ENCODE results near the gene DYNC1H1. TPM values are rescaled to one million over a fixed set of nuclear protein-coding genes. Genes with fewer than 3 reads are reported as not detected.
"Not testable (repeated sequence)": the region's sequence is repeated elsewhere in the genome, so short reads cannot be mapped to it uniquely, and the experiment has no call there.

Gene DYNC1H1
- total RNA-seq, 1 donor from 2014 or later = 384 TPM

DNA sequence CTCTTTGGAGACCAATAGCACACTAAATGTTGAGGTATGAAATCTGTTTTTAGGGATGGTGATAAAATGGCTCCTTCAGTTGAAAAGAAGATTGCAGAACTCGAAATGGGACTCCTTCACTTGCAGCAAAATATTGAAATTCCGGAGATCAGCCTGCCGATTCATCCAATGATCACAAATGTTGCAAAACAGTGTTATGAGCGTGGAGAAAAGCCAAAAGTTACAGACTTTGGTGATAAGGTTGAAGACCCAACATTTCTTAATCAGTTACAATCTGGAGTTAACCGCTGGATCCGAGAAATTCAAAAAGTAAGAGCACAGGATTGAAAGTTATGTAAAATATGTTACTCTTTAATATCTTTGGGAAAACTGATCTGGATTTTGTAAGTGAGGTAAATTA lies 15.3 kb downstream of the DYNC1H1 start:
- ATAC-seq (ENCODE audit: poor library complexity) = no peak

DNA sequence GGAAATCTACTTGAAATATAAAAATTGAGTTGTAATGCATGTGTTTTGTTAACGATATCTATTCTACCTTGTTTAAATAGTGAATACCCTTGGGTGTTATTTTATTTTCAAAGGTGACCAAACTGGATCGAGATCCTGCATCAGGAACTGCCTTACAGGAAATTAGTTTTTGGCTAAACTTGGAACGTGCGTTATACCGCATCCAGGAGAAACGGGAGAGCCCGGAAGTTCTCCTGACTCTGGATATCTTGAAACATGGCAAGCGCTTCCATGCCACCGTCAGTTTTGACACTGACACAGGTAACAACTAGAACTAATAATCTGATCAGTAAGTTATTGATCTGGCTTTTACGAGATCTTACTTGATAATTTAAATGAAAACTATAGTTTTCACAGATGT lies 15.9 kb downstream of the DYNC1H1 start:
- no peak for ATAC-seq (ENCODE audit: poor library complexity)
- no peak for DNase-seq
- intact Hi-C loops (cut with DNase I) = no loop called here

More for the DNA sequence above, 15.3 kb downstream of the DYNC1H1 start:
- intact Hi-C loops (cut with DNase I) = no loop called here
- no peak for DNase-seq

DNA sequence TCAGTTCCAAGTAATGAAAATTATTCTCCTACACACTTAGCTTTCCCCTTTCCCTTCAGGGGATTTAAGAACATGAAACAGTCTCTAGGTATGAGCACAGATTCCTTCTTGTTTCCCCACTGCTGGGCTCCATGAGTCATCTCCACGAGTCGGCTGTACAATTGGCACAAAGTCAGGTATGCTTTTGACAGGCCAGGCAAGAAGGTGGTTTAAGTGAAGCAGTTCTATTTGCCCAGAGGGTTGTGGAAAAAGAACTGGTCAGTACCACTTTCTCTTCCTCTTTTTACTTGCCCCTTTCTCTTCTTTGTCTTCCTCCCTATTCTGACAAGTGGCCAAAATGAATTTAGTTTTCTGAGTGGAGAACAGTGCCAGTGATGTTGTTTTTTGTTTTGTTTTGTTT lies 16.3 kb downstream of the DYNC1H1 start:
- intact Hi-C loops (cut with DNase I) = no loop called here
- ATAC-seq (ENCODE audit: poor library complexity) (peak; percentile 86), DNase-seq (no peak)

DNA sequence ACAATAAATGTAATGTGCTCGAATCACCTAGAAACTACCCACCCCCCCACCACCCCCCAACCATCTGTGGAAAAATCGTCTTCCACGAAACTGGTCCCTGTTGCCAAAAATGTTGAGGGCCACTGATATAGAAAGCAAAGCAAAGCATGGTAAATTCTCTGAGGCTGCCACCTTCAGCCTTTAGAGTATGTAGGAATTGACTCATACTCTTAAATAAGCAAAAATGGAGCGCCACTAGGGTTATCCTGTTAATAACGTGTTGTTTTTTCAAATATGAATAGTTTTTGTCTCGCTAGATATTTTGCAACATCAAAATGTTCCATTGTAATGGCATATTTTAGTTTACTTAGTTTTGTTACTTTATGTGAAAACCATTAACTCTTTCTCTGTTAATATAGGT lies 18.2 kb downstream of the DYNC1H1 start:
- intact Hi-C loops (cut with DNase I) = no loop called here
- ATAC-seq (ENCODE audit: poor library complexity) = no peak

DNA sequence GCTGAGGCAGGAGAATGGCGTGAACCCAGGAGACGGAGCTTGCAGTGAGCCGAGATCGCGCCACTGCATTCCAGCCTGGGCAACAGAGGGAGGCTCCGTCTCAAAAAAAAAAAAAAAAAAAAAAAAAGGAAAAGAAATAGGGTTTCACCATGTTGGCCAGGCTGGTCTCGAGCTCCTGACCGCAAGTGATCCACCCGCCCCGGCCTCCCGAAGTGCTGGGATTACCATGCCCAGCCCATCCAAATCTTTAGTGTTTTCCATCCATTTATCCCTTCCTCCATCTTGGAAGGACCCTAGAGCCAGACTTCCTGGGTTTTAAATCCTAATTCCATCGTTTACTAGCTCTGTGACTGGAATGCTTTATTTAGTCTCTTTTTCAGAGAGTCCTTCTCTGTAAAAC lies 20.5 kb downstream of the DYNC1H1 start:
- DNase-seq; ATAC-seq (ENCODE audit: poor library complexity); intact Hi-C loops (cut with DNase I): not testable (repeated sequence)

More for the DNA sequence above, 18.2 kb downstream of the DYNC1H1 start:
- no peak for DNase-seq

DNA sequence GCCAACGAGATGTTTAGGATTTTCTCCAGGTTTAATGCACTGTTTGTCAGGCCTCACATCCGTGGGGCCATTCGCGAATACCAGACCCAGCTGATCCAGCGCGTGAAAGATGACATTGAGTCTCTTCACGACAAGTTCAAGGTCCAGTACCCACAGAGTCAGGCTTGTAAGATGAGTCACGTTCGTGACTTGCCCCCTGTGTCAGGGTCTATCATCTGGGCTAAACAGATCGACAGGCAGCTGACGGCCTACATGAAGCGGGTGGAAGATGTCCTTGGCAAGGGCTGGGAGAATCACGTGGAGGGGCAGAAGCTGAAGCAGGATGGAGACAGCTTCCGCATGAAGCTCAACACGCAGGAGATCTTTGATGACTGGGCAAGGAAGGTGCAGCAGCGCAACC lies 21.6 kb downstream of the DYNC1H1 start:
- ATAC-seq (ENCODE audit: poor library complexity) (no peak), DNase-seq (no peak)
- intact Hi-C loops (cut with DNase I) = no loop called here

DNA sequence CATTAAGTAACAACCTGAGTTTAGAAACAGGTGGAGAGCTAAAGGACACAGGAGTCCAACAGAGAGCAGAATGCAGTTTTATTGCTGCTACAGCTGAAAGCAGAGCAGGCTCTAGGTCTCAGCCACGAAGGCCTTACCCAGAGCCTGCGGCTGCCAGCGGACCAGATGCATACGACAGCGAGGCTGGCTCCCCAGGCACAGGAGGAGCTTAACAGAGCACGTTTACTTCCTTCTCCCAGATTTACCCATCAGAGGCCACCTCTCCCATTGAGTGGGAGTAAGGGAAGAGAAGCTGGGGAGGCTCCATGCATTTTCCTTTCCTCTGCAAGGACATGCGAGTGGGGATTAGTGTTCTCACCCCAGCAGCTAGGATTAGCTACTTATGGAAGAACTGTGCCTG lies 22.6 kb downstream of the DYNC1H1 start:
- intact Hi-C loops (cut with DNase I) = no loop called here
- DNase-seq = no peak
- ATAC-seq (ENCODE audit: poor library complexity) = no peak

DNA sequence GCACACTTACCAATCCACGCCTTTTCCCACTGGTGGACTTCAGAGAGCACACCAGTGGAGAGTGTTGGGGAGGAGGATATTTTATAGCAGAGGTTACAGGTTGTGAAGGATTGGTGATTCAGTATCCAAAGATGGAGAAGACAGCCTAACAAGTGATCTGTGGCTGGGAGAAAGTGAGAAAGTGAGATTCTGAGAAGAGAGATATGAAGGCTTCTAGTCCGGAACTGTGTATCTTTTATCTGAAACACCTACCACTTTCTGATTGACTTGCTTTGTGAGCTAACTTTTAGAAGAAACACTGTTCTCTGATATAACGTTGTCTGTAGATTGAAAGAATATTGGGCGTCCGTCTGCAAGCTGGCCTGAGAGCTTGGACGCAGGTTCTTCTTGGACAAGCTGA lies 24.0 kb downstream of the DYNC1H1 start:
- intact Hi-C loops (cut with DNase I) = no loop called here
- DNase-seq (no peak), ATAC-seq (ENCODE audit: poor library complexity) (no peak)

DNA sequence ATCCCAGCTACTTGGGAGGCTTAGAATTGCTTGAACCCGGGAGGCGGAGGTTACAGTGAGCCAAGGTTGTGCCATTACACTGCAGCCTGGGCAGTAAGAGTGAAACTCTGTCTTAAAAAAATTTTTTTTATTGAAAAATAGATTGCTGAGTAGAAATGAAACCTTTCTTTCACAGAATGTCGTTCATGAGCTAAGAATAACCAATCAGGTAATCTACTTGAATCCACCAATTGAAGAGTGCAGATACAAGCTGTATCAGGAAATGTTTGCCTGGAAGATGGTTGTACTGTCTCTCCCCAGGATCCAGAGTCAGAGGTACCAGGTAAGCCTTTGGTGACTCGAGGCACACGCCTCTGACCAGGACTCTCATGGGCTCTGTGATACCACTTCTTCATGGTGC lies 27.0 kb downstream of the DYNC1H1 start:
- no peak for ATAC-seq (ENCODE audit: poor library complexity)
- DNase-seq = no peak
- intact Hi-C loops (cut with DNase I) = no loop called here

DNA sequence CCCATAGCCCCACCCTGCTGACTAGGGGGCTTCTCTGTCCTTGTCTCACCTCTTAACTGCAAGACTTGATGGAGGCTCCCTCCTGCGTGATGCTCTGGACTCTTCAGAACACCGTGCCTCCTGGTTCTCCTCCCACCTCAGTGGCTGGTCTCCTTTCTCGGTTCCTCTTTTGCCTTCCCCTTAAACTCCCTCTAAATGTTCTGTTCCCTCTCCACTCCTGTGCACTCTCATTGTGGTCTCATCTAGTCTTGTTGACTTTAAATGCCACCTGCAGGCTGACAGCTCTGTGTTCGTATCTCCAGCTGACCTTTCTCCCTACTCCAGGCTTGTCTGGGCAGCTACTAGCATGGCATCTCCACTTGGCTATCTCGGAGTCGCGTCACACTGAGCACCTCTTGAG lies 28.3 kb downstream of the DYNC1H1 start:
- DNase-seq (no peak), ATAC-seq (ENCODE audit: poor library complexity) (peak; percentile 46)
- intact Hi-C loops (cut with DNase I) = no loop called here

DNA sequence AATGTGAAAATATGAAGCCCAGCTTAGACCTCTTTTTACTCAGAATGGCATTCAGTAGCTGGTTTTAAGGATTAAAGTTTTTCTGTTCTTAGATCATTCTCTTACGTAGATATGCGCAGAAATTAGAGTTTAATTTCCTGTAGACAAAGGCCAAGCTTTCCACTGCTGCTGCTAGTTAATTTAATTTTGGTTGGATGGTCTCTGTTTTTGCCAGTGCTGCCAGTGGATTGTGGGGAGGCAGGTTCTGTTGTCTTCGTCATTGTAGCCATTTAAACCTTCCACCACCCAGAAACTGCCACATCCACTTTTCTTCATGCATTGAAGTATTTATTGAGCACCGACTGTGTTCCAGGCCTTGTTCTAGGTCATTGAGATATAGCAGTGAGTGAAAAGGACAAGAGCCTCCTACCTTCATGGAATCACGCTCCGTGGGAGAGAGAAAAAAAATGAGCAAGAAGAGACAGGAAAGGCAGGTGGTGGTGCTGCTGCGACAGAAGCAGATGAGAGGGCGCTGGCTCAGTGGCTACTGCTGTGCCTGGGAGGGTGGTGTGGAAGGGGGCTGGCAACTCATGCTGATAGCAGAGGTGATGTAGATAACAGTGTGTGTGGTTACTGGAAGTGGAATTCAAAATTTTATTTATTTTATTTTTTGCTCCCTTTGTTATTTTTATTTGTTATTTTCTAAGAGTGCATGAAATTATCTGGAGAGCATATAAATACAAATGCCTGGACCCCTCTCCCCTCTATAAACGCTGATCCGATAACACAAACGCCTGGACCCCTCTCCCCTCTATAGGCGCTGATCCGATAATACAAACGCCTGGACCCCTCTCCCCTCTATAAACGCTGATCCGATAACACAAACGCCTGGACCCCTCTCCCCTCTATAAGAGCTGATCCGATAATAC lies 33.3 kb downstream of the DYNC1H1 start:
- DNase-seq (no peak), ATAC-seq (ENCODE audit: poor library complexity) (no peak)
- intact Hi-C loops (cut with DNase I) = loop anchor here (5.0 kb wide), 1 partner anchor 35 kb away; no protein-coding TSS in a partner anchor

DNA sequence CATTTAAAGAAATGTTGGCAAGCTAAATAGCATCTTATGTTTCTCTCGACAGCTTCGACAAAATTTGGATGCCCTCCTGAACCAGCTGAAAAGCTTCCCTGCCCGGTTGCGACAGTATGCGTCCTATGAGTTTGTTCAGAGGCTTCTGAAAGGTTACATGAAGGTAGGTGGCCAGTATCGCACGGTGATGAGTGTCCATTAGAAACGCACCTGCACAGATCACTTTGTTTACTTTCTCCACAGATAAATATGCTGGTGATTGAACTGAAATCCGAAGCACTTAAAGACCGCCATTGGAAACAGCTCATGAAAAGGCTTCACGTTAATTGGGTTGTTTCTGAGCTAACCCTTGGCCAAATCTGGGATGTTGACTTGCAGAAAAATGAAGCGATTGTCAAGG lies 36.5 kb downstream of the DYNC1H1 start:
- DNase-seq (no peak), ATAC-seq (ENCODE audit: poor library complexity) (no peak)
- intact Hi-C loops (cut with DNase I) = no loop called here

DNA sequence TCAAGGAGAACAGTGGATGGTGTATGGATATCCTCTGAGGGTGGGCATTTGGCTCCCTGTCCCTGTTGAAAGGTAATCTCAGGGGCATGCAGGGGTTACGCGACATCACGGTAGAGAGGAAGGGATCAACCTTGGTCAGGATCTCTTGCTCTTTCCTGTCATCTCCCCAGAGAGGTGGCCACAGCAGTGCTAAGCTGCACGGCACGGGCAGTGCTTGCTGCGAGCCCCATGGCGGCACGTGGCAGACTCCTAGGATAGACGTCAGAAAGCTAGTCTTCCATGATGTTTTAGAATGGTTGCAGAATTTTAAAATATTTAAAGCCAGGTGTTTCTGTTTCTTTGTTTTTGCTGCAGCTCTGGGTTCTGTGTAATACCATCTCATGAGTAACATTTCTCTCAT lies 41.0 kb downstream of the DYNC1H1 start:
- intact Hi-C loops (cut with DNase I) = no loop called here
- DNase-seq = no peak
- no peak for ATAC-seq (ENCODE audit: poor library complexity)

DNA sequence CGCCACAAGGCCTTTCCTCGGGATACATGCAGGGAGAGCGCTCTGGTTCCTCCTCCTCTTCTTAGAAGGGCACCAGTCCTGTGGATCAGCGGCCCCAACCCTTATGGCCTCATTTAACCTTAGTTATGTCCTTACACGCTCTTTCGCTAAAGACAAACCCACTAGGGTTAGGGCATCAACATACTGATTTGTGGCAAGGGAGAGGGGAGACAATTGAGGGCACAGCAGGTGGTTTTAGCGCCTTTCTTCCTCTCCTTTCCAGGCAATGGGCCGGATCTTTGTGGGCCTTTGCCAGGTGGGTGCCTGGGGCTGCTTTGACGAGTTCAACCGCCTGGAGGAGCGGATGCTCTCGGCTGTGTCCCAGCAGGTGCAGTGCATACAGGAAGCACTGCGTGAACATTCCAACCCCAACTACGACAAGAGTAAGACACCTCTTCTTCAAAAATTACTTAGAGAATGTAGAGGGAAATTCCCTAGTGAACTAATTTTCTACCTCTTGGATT lies 43.6 kb downstream of the DYNC1H1 start:
- no peak for ATAC-seq (ENCODE audit: poor library complexity)
- intact Hi-C loops (cut with DNase I) = no loop called here
- no peak for DNase-seq

DNA sequence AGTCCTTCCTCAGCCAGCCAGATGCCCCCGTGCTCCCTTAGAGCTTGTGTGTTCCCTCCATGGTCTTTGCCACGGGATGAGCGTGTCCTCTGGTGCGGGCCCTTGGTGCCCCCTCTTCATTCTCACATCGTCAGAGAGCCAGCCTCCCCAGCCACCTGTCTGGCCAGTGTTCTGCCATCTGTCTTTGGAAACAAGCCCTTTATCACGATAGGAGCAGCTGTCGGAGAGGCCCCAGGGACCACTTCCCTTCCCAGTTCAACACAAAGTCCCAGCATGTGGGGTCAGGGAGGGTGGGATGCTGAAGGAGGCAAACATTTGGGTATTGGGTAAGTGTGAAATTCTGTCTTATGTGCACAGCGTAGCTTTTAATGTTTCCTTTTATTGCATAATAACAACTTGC lies 44.5 kb downstream of the DYNC1H1 start:
- no peak for ATAC-seq (ENCODE audit: poor library complexity)
- no peak for DNase-seq
- intact Hi-C loops (cut with DNase I) = no loop called here

DNA sequence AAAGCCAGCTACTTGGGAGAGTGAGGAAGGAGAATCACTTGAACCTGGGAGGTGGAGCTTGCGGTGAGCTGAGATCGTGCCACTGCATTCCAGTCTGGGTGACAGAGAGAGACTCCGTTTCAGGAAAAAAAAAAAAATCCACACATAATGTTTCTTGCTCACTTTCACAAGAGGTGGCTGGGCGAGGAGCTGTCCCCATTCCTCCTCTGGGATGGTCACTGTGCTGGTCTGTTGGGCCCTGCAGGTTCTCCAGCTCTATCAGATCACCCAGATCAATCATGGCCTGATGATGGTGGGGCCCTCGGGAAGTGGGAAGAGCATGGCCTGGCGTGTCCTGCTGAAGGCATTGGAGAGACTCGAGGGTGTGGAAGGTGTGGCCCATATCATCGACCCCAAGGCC lies 47.3 kb downstream of the DYNC1H1 start:
- ATAC-seq (ENCODE audit: poor library complexity) (no peak), DNase-seq (no peak)
- intact Hi-C loops (cut with DNase I) = no loop called here

DNA sequence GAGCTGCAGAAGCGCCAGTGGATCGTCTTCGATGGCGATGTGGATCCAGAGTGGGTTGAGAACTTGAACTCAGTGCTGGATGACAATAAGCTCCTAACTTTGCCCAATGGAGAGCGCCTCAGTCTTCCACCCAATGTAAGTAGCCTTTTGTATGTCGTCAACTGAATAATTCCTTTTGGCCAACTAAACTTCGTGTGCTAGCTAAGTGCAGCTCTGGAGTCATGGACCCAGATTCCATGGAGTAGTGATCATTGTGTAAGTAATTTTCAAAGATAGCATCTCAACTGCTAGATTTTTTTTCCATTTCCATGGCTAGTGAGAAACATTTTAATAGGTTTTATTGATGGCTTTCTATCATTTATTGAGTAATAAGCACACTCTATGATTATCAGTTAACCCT lies 48.0 kb downstream of the DYNC1H1 start:
- intact Hi-C loops (cut with DNase I) = no loop called here
- no peak for DNase-seq
- ATAC-seq (ENCODE audit: poor library complexity) = no peak

DNA sequence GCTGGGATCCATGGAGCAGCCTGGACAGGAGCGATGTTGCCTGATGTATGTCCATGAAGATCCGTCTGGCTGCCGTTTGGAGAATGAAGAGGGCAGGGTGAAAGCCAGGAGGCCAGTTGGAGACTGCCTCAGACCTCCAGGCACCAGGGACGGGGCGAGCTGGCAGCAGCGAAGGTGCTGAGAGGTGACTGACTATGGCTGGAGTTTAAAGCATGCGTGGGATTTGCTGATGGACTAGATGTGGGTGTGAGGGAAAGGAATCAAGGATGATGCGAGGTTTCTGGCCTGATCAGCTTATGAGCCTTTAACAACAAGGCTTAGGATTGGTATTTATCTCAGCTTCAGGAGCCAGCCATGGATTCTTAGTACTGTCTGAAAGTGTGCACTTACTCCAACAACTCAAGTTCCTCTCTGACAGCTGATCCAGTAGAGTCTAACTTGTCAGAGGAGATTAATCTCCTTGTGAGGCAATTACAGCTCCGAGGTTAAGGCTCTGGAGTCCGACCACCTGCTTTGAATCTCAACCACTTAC lies 49.4 kb downstream of the DYNC1H1 start:
- no peak for ATAC-seq (ENCODE audit: poor library complexity)
- intact Hi-C loops (cut with DNase I) = no loop called here
- DNase-seq = no peak

DNA sequence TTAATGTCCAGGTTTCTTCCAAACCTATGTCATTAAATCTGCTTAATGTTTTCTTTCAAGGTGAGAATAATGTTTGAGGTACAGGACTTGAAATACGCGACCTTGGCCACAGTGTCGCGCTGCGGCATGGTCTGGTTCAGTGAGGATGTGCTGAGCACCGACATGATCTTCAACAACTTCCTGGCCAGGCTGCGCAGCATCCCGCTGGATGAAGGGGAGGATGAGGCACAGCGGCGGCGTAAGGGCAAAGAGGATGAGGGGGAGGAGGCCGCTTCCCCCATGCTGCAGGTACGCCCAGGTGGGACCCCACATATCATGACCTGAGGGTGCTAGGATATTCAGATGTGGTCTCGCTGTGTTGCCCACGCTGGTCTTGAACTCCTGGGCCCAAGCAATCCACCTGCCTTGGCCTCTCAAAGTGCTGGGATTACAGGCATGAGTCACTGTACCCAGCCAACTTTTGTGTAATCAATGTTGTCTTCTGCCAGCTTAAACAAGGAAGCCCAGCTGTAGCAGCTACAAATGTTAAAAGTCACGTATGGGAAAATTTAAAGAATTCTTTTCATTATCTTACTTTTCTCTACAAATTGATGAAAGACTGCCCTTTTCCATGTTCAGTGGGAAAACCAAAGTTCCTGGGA lies 50.8 kb downstream of the DYNC1H1 start:
- no peak for ATAC-seq (ENCODE audit: poor library complexity)
- intact Hi-C loops (cut with DNase I) = no loop called here
- DNase-seq = no peak

DNA sequence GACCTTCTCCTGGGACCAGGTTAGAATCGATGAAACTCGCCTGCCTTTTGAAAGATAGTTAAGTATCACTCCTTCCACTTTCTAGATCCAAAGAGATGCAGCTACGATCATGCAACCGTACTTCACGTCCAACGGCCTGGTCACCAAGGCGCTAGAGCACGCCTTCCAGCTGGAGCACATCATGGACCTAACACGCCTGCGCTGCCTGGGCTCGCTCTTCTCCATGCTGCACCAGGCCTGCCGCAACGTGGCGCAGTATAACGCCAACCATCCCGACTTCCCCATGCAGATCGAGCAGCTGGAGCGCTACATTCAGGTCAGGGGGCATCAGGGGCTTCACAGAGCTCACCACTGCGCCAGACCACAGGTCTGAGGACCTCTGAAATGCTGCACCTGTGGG lies 51.4 kb downstream of the DYNC1H1 start:
- ATAC-seq (ENCODE audit: poor library complexity) = no peak
- intact Hi-C loops (cut with DNase I) = no loop called here
- no peak for DNase-seq

Measured in Right ventricle myocardium superior (tissue), 1 donor.